GM12864 (cell line): ENCODE results near the gene DCTD.

ENCODE experiments used
- DNase-seq: peaks from one replicate; pipeline ENCODE4 v3.0.0-alpha.2; 2011; ENCODE audit warnings: low read depth
- H3K4me3 ChIP-seq: 2 replicates; pipeline ENCODE4 v1.5.1; 2011; ENCODE audit warnings: mild to moderate bottlenecking, low read depth, low read length, control low read depth
- TF ChIP-seq, protein P1 (sequence below): IDR thresholded peaks from 2 replicates; pipeline ENCODE4 v1.5.1; 2011; ENCODE audit warnings: low read depth, mild to moderate bottlenecking, moderate library complexity, low read length, control low read depth, inconsistent platforms; ENCODE audit errors: missing control alignments

Gene DCTD

DNA sequence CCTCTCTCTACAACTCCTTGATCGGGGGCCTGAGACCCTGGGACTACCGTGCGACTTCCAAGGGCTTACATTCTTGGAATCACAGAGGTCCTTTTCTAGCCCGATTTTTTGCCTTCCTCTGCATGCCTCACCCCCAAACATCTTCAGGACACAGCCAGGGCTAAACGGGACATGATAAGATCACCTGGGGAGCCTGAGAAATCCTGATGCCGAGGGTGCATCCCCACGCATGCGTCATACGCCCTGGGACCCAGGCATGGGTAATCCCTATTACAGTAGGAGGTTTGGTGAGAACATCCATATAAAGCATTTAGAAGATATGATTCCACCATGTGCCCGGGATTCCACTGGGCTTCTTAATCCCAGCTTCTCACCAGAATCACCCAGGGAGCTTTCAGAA is 77.1 kb downstream of the DCTD start:
- TF ChIP-seq, protein P1, sequence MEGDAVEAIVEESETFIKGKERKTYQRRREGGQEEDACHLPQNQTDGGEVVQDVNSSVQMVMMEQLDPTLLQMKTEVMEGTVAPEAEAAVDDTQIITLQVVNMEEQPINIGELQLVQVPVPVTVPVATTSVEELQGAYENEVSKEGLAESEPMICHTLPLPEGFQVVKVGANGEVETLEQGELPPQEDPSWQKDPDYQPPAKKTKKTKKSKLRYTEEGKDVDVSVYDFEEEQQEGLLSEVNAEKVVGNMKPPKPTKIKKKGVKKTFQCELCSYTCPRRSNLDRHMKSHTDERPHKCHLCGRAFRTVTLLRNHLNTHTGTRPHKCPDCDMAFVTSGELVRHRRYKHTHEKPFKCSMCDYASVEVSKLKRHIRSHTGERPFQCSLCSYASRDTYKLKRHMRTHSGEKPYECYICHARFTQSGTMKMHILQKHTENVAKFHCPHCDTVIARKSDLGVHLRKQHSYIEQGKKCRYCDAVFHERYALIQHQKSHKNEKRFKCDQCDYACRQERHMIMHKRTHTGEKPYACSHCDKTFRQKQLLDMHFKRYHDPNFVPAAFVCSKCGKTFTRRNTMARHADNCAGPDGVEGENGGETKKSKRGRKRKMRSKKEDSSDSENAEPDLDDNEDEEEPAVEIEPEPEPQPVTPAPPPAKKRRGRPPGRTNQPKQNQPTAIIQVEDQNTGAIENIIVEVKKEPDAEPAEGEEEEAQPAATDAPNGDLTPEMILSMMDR = no peak
- no peak overlapping the region for H3K4me3 ChIP-seq
- no peak for DNase-seq
